Trophoblast cell (in vitro differentiated cells and primary cell): ENCODE data around the gene CEP55.

Experiments
- DNase-seq, 2 donors: peaks; one replicate each; pipeline ENCODE4 v3.0.0-alpha.2; 2016
- H2AFZ ChIP-seq: 2 replicates; pipeline ENCODE4 v1.6.1; 2013; ENCODE audit warnings: low read length, moderate library complexity, mild to moderate bottlenecking; ENCODE audit not compliant: insufficient read depth, poor library complexity
- H2AK5ac ChIP-seq: 2 replicates; pipeline ENCODE4 v1.6.1; 2013; ENCODE audit warnings: mild to moderate bottlenecking, low read length
- H2BK120ac ChIP-seq: 2 replicates; pipeline ENCODE4 v1.6.1; 2013; ENCODE audit warnings: low read length, mild to moderate bottlenecking, moderate library complexity; ENCODE audit not compliant: insufficient read depth, poor library complexity
- H2BK12ac ChIP-seq: 2 replicates; pipeline ENCODE4 v1.6.1; 2013; ENCODE audit warnings: mild to moderate bottlenecking, low read length, moderate library complexity
- H2BK5ac ChIP-seq: 2 replicates; pipeline ENCODE4 v1.6.1; 2013; ENCODE audit warnings: low read length, low read depth, moderate library complexity, mild to moderate bottlenecking; ENCODE audit not compliant: poor library complexity
- H3K14ac ChIP-seq: 2 replicates; pipeline ENCODE4 v1.6.1; 2013; ENCODE audit warnings: mild to moderate bottlenecking, low read length
- H3K18ac ChIP-seq: 2 replicates; pipeline ENCODE4 v1.6.1; 2013; ENCODE audit warnings: mild to moderate bottlenecking, low read length
- H3K23ac ChIP-seq: 2 replicates; pipeline ENCODE4 v1.6.1; 2013; ENCODE audit warnings: low read length
- H3K27ac ChIP-seq: 2 replicates; pipeline ENCODE4 v1.5.1; 2013; ENCODE audit warnings: low read depth, mild to moderate bottlenecking, inconsistent platforms, low read length, moderate library complexity
- H3K27me3 ChIP-seq: 2 replicates; pipeline ENCODE4 v1.6.1; 2013; ENCODE audit warnings: inconsistent platforms, mild to moderate bottlenecking, low read length, moderate library complexity; ENCODE audit not compliant: insufficient read depth
- H3K36me3 ChIP-seq, 2 experiments: 1 replicate in 1 of 2; 2 replicates in 1 of 2; pipeline ENCODE4 v1.6.1; 2013; ENCODE audit warnings: low read length in 2 of 2, mild to moderate bottlenecking in 2 of 2, moderate library complexity in 1 of 2; ENCODE audit not compliant: insufficient read depth in 2 of 2, control insufficient read depth in 1 of 2
- H3K4ac ChIP-seq: 2 replicates; pipeline ENCODE4 v1.6.1; 2013; ENCODE audit warnings: low read depth, mild to moderate bottlenecking, low read length, moderate library complexity
- H3K4me1 ChIP-seq, 2 experiments: 1 replicate in 1 of 2; 2 replicates in 1 of 2; pipeline ENCODE4 v1.6.1; 2013; ENCODE audit warnings: low read length in 2 of 2, mild to moderate bottlenecking in 2 of 2, moderate library complexity in 1 of 2; ENCODE audit not compliant: insufficient read depth in 2 of 2, control insufficient read depth in 1 of 2
- H3K4me2 ChIP-seq: 2 replicates; pipeline ENCODE4 v1.6.1; 2013; ENCODE audit warnings: inconsistent platforms, mild to moderate bottlenecking, low read length, moderate library complexity
- H3K4me3 ChIP-seq: 2 replicates; pipeline ENCODE4 v1.5.1; 2013; ENCODE audit warnings: mild to moderate bottlenecking, low read depth, low read length, inconsistent platforms
- H3K79me1 ChIP-seq: one replicate; pipeline ENCODE4 v1.6.1; 2013; ENCODE audit warnings: low read length
- H3K79me2 ChIP-seq: 2 replicates; pipeline ENCODE4 v1.6.1; 2013; ENCODE audit warnings: low read length, mild to moderate bottlenecking; ENCODE audit not compliant: control insufficient read depth, insufficient read depth, poor library complexity
- H3K9ac ChIP-seq: 2 replicates; pipeline ENCODE4 v1.6.1; 2013; ENCODE audit warnings: mild to moderate bottlenecking, low read length
- H3K9me3 ChIP-seq: 2 replicates; pipeline ENCODE4 v1.6.1; 2013; ENCODE audit warnings: low read depth, mild to moderate bottlenecking, control low read depth, inconsistent platforms, low read length; ENCODE audit not compliant: insufficient read depth
- H4K12ac ChIP-seq: 2 replicates; pipeline ENCODE4 v1.6.1; 2013; ENCODE audit warnings: low read depth, mild to moderate bottlenecking, low read length, moderate library complexity
- H4K8ac ChIP-seq: 2 replicates; pipeline ENCODE4 v1.6.1; 2013; ENCODE audit warnings: low read depth, mild to moderate bottlenecking, low read length, moderate library complexity
- H4K91ac ChIP-seq: one replicate; pipeline ENCODE4 v1.6.1; 2013; ENCODE audit warnings: low read depth, mild to moderate bottlenecking, low read length, moderate library complexity
- WGBS: extraction: QIAGEN DNeasy Blood & Tissue Kit; methylation state at CpG from one replicate; pipeline ENCODE4 v1.1.7; 2013; ENCODE audit warnings: missing lambda C conversion rate; ENCODE audit not compliant: insufficient read length, insufficient coverage; ENCODE audit errors: extremely low coverage; 5-methylcytosine and 5-hydroxymethylcytosine counted together

The CEP55 gene

GRCh38 chr10:93491602-93492121 is 4.8 kb upstream of the CEP55 start:
- Histone ChIP-seq H3K23ac (no peak overlapping the region), H3K27me3 (no peaks in the 10 kb centered on the region), H3K79me1 (peaks cover 4% of the 10 kb centered on the region), H2AFZ (no peak overlapping the region), H4K12ac (no peak overlapping the region), H3K79me2 (no peaks in the 10 kb centered on the region), H3K36me3 (no peaks in the 10 kb centered on the region), H3K9me3 (peaks cover 1% of the 10 kb centered on the region), H2BK12ac (no peak overlapping the region), H3K9ac (no peak overlapping the region), H2BK120ac (no peak overlapping the region), H3K4me2 (no peak overlapping the region), H2AK5ac (no peak overlapping the region), H2BK5ac (no peak overlapping the region), H3K14ac (no peak overlapping the region), H3K4me3 (no peak overlapping the region), H3K27ac (no peak overlapping the region), H3K18ac (no peak overlapping the region), H3K4ac (no peak overlapping the region), H4K91ac (no peak overlapping the region), H4K8ac (no peak overlapping the region), H3K4me1 (peaks cover 4 to 7% of the 10 kb centered on the region in 2 experiments)
- no peak for DNase-seq
- no CpG with 5 or more reads among the region's 2 CpGs for WGBS

DNA sequence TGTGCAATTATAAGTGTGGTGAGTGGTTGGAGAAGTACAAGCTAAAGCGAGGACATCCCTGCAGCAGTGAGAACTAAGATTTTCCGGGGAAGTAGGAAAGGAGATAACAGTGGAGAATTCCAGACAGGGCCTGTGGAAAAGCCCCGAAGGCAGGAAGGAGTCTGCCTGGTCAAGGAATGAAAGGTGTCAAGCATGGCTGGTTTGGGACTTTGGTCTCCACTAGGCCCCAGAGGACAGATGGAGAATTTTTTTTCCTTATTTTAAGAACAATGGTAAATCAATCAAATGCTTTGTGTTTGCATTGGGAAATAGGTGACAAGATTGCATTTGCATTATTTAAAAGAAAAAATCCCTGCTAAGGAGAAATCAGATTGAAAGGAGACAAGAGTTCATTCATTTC is 3.2 kb upstream of the CEP55 start:
- H3K79me2 ChIP-seq = no peaks in the 10 kb centered on the region
- no peaks in the 10 kb centered on the region for H3K27me3 ChIP-seq
- peaks cover 4% of the 10 kb centered on the region for H3K79me1 ChIP-seq
- no peak overlapping the region for H4K12ac ChIP-seq
- H3K18ac ChIP-seq = no peak overlapping the region
- no peak overlapping the region for H3K4me2 ChIP-seq
- no peak overlapping the region for H3K9ac ChIP-seq
- no peak overlapping the region for H4K8ac ChIP-seq
- H3K14ac ChIP-seq = no peak overlapping the region
- no peak overlapping the region for H2BK120ac ChIP-seq
- H2AFZ ChIP-seq = no peak overlapping the region
- H3K23ac ChIP-seq = no peak overlapping the region
- no peak overlapping the region for H2AK5ac ChIP-seq
- H3K4ac ChIP-seq = no peak overlapping the region
- peak in 1 of 2 donors; percentile 54 for DNase-seq
- no peak overlapping the region for H2BK5ac ChIP-seq
- no peak overlapping the region for H3K4me3 ChIP-seq
- peaks cover 1% of the 10 kb centered on the region for H3K9me3 ChIP-seq
- H2BK12ac ChIP-seq = no peak overlapping the region
- no peak overlapping the region for H4K91ac ChIP-seq
- no peak overlapping the region for H3K27ac ChIP-seq
- peaks cover 4 to 7% of the 10 kb centered on the region in 2 experiments for H3K4me1 ChIP-seq
- H3K36me3 ChIP-seq = no peaks in the 10 kb centered on the region
- WGBS = no CpG with 5 or more reads among the region's 3 CpGs

DNA sequence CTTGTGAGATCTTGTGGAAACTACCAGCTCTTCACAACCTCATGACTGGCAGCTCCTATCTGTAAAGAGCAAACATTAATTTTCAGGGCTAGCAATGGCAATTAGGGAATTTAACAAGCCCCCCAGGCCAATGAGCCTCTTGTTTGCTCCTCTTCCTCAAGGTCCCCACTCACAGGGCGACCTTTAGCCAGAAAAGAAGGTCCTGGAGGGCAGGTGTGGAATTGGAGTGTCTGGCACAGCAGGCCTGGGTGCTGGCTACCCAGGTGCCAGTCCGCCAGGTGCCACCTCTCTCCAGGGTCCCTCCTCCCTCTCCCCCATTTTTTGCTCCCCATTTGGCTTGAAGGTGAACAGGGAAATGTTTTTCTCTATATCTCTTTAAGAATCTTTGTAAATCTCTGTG is 1.9 kb upstream of the CEP55 start:
- DNase-seq = no peak
- Histone ChIP-seq H4K91ac (no peak overlapping the region), H2BK120ac (no peak overlapping the region), H2BK5ac (no peak overlapping the region), H3K4me2 (no peak overlapping the region), H2BK12ac (no peak overlapping the region), H4K12ac (no peak overlapping the region), H3K4me3 (no peak overlapping the region), H4K8ac (no peak overlapping the region), H2AFZ (no peak overlapping the region), H3K4ac (no peak overlapping the region), H3K79me1 (peaks cover 4% of the 10 kb centered on the region), H3K27me3 (no peaks in the 10 kb centered on the region), H3K18ac (no peak overlapping the region), H3K4me1 (peaks cover 2 to 4% of the 10 kb centered on the region in 2 experiments), H3K36me3 (no peaks in the 10 kb centered on the region), H3K23ac (no peak overlapping the region), H2AK5ac (no peak overlapping the region), H3K14ac (no peak overlapping the region), H3K79me2 (no peaks in the 10 kb centered on the region), H3K27ac (no peak overlapping the region), H3K9ac (no peak overlapping the region), H3K9me3 (no peaks in the 10 kb centered on the region)
- no CpG with 5 or more reads among the region's 2 CpGs for WGBS

GRCh38 chr10:93495654-93496321 is 624 bp upstream of the CEP55 start:
- Histone ChIP-seq H4K12ac (no peak overlapping the region), H2AFZ (peak overlapping the region; percentile 37), H3K79me1 (peaks cover 4% of the 10 kb centered on the region), H3K27me3 (no peaks in the 10 kb centered on the region), H4K8ac (peak overlapping the region; percentile 65), H3K4ac (no peak overlapping the region), H3K23ac (no peak overlapping the region), H2AK5ac (no peak overlapping the region), H3K4me1 (peaks cover 2 to 4% of the 10 kb centered on the region in 2 experiments), H3K27ac (no peak overlapping the region), H3K14ac (no peak overlapping the region), H3K79me2 (no peaks in the 10 kb centered on the region), H3K4me2 (peak overlapping the region; percentile 65), H3K36me3 (peaks cover 0 to 1% of the 10 kb centered on the region in 2 experiments), H2BK12ac (no peak overlapping the region), H2BK5ac (no peak overlapping the region), H3K18ac (no peak overlapping the region), H2BK120ac (no peak overlapping the region), H3K9ac (peak overlapping the region; percentile 11), H4K91ac (no peak overlapping the region), H3K9me3 (no peaks in the 10 kb centered on the region), H3K4me3 (peak overlapping the region; percentile 57)
- WGBS = no CpG with 5 or more reads among the region's 28 CpGs
- peak in 1 of 2 donors; percentile 41 for DNase-seq
